GM12891 (cell line): Measurements from ENCODE around the gene WDR64.

Experiments
- POLR2A ChIP-seq: IDR thresholded peaks from 2 replicates; pipeline ENCODE4 v1.6.1; 2011; ENCODE audit warnings: low read depth, low read length, control low read depth
- POLR2AphosphoS5 ChIP-seq: IDR thresholded peaks from 2 replicates; pipeline ENCODE4 v1.6.1; 2011; ENCODE audit warnings: low read depth, low read length, control low read depth
- POU2F2 ChIP-seq: IDR thresholded peaks from 2 replicates; pipeline ENCODE4 v1.6.1; 2011; ENCODE audit warnings: low read depth, mild to moderate bottlenecking, control low read depth, low read length, moderate library complexity
- SPI1 ChIP-seq: IDR thresholded peaks from 2 replicates; pipeline ENCODE4 v1.6.1; 2011; ENCODE audit warnings: low read depth, low read length, control low read depth
- TAF1 ChIP-seq: IDR thresholded peaks from 2 replicates; pipeline ENCODE4 v1.6.1; 2011; ENCODE audit warnings: low read depth, low read length, control low read depth

GRCh38 chr1:241605146-241605805 lies 46.8 kb upstream of the WDR64 start:
- no peak for TF ChIP-seq TAF1
- no peak for TF ChIP-seq POLR2A
- no peak for TF ChIP-seq POLR2AphosphoS5
- TF ChIP-seq SPI1 = no peak
- no peak for TF ChIP-seq POU2F2
